HL-60/S4 treated with retinoic acid at 250 ng/mL for 4 days and 3 days (cell line): ENCODE measurements around the gene PRR5L.

Experiments used
- in situ Hi-C: fragments of 300-500 bp; cut with MboI; formaldehyde crosslinking; loops from 2 replicates; pipeline ENCODE4 v1.7.0; 2022; ENCODE audit warnings: low sequenced_read_pairs

PRR5L gene

GRCh38 chr11:36454941-36455631 lies 159.0 kb downstream of the PRR5L start:
- in situ Hi-C loops: no loop called here

DNA sequence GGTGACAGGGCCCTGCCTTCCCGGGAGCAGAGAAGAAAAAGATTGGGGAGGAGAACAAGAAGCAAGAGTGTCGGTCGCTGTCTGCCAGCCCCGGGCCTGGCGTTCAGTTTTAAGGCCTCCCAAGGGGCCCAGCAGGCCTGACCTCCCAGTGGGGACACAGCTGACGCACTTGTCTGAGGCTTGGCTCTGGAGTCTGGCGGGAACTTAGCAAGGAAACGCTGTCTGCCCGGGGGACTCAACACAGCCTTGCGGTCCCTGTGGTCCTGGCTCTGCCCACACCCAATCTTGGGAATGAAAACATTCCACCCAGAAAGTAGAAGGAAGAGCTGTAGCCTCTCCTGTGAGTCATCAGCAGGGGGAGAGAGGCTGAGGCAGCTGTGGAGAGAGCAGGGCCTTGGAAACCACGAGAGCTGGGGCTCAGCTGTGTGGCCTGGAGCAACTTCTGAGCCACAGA lies 159.6 kb downstream of the PRR5L start:
- in situ Hi-C loops: no loop called here

- in situ Hi-C loops: no loop called here
Measured at GRCh38 chr11:36456156-36456555, 160.1 kb downstream of the PRR5L start.

- in situ Hi-C loops: no loop called here
Measured at GRCh38 chr11:36458129-36458915, 162.2 kb downstream of the PRR5L start.

GRCh38 chr11:36459046-36459445 lies 163.0 kb downstream of the PRR5L start:
- in situ Hi-C loops: no loop called here

- in situ Hi-C loops: no loop called here
Measured at GRCh38 chr11:36460220-36460619, 164.1 kb downstream of the PRR5L start.

DNA sequence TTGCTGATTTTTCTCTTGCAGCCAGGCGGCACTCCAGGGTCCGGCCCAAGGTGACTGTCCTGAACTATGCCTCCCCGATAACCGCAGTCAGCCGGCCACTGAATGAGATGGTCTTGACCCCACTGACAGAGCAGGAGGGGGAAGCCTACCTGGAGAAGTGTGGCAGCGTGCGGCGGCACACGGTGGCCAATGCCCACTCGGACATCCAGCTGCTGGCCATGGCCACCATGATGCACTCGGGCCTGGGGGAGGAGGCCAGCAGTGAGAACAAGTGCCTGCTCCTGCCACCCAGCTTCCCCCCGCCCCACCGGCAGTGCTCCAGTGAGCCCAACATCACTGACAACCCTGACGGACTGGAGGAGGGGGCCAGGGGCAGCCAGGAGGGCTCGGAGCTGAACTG lies 166.2 kb downstream of the PRR5L start:
- in situ Hi-C loops: no loop called here

DNA sequence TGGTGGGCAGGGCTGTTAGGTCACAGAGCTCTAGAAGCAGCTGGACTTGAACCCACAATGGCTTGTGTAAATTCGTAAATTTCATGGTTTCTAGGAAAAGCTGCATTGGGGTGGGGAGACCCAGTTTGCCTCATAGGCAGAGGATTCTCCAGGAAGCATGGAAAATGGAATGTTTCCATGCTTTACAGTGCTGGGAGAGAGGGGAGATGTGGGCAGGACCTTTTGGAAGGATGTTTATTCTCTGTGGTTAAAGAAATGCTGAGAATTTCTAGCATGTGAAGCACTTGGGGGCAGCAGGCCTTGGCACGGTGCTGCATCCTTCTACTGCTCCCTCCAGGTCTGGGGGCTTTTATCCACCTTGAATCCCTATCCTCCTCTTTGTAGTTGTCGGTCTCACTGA lies 167.7 kb downstream of the PRR5L start:
- in situ Hi-C loops: no loop called here

GRCh38 chr11:36464720-36465119 lies 168.6 kb downstream of the PRR5L start:
- in situ Hi-C loops: no loop called here

- in situ Hi-C loops: no loop called here
Measured at GRCh38 chr11:36465449-36466163, 169.5 kb downstream of the PRR5L start.

- in situ Hi-C loops: no loop called here
Measured at GRCh38 chr11:36467012-36467411, 170.9 kb downstream of the PRR5L start.

DNA sequence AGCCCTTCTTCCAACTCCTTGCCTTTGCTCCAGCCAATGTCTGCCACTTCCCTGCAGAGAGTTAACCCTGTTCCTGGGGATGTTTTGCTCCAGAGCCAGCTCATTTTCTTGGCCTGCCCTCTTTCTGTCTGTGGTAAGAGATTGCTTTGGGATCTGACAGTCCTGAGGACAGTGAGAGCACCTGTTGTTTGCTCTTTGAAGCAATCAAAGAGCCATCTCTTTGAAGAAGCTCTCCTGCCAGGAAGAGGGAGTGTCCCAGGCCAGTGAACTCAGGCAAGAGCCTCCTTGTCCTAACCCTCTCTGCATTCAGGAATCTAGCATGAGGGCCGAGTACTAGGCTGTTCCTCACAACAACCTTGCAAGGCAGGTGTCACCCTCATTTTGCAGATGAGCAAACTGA lies 171.8 kb downstream of the PRR5L start:
- in situ Hi-C loops: no loop called here

- in situ Hi-C loops: no loop called here
Measured at GRCh38 chr11:36469063-36469462, 173.0 kb downstream of the PRR5L start.

GRCh38 chr11:36469881-36470802 lies 174.1 kb downstream of the PRR5L start:
- in situ Hi-C loops: no loop called here

GRCh38 chr11:36471577-36471976 lies 175.5 kb downstream of the PRR5L start:
- in situ Hi-C loops: no loop called here

GRCh38 chr11:36475192-36475591 lies 179.1 kb downstream of the PRR5L start:
- in situ Hi-C loops: loop anchor here (25.0 kb wide), 2 partner anchors 438 to 863 kb away; partner anchors contain the start of gene FJX1

DNA sequence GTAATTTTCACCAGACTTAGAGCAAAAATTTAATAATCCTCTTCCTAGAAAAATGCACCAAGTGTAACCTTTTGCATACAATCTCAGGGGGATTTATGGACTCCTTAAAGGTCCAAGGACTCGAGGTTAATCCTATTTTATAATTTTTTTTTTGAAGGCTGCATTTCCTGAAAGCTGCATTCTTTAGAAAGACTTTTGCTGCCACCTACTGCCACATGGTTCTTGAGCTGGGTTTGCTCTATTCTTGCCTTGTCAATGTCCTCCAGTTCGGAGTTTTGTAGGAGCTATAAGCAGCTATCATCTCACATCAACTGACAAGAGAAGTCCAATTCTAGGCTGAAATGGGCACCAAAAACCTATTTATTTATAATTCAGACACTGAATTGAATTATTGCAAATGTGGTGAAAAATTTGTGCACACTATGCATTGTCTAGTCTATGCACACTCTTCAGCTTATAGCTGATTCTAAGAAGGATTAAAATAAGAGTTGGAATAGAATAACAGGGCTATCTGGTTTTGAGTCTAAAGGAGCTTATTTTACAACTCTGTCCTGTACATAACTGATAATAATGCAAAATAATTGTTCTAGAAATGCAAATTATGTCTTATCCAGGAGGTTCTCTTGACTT lies 182.7 kb downstream of the PRR5L start:
- in situ Hi-C loops: loop anchor here (25.0 kb wide), 2 partner anchors 442 to 867 kb away; partner anchors contain the start of gene FJX1

DNA sequence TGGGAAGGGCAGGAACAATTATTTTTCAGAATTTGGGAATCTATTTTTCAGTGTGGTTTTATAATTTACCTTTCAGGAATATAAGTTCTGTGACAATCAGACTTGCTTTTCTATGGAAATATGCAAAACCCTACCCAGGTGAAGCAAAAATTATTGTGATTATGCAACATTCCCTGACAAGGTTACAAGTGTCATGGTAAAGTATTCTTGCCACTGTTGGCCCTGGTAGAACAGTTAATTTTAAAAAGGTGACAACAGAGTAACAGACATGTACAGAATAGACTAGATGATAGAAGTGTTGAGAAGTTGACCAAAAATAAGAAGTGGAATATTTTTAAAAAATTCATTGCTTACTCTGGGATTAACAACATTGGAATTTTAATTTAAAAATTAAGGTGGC lies 184.7 kb downstream of the PRR5L start:
- in situ Hi-C loops: loop anchor here (25.0 kb wide), 2 partner anchors 444 to 869 kb away; partner anchors contain the start of gene FJX1

- in situ Hi-C loops: loop anchor here (25.0 kb wide), 2 partner anchors 446 to 871 kb away; partner anchors contain the start of gene FJX1
Measured at GRCh38 chr11:36483042-36483441, 187.0 kb downstream of the PRR5L start.
